AG09319 (cell line): ENCODE data around the gene DNAJA3.

ENCODE experiments used
- DNase-seq: peaks from one replicate; pipeline ENCODE4 v3.0.0-alpha.2; 2010; ENCODE audit warnings: low read depth; ENCODE audit errors: extremely low read depth
- TF ChIP-seq, protein P1 (sequence below): IDR thresholded peaks from 2 replicates; pipeline ENCODE4 v1.5.1; 2011; ENCODE audit warnings: low read depth, mild to moderate bottlenecking, inconsistent platforms, low read length, moderate library complexity

DNAJA3 gene

DNA sequence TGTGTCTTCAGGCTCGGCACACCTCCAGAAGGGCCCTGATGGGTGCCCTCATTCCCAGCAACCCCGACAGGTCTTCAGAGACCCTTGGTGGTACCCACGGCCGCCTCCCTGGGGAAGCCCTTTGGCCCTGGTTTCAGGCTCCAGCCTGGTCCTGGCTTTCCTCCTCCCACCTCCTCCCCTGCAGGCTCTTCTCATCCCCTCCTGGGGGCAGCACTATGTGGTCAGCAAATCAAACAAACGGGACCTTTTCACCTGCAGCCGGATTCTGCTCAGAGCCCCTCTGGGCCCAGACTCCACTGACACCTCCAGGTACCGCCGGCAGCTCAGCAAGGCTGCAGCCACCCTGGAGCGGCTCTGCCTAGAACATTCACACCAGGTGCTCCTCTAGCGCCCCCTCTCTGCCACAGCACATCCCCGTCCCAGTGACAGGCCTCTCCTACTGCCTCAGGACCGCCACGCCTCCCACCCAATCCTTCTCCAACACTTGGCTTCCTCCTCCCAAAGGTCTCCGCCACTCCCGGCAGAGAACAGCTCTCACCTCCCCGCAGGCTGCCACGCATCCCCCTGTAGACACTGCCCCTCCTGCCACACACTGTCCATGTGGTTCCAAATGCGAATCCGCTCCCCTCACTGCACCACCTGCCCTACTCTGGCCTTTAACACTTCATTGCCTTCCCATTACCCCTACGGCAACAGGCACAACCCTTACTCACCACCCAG is 21.3 kb upstream of the DNAJA3 start:
- TF ChIP-seq, protein P1, sequence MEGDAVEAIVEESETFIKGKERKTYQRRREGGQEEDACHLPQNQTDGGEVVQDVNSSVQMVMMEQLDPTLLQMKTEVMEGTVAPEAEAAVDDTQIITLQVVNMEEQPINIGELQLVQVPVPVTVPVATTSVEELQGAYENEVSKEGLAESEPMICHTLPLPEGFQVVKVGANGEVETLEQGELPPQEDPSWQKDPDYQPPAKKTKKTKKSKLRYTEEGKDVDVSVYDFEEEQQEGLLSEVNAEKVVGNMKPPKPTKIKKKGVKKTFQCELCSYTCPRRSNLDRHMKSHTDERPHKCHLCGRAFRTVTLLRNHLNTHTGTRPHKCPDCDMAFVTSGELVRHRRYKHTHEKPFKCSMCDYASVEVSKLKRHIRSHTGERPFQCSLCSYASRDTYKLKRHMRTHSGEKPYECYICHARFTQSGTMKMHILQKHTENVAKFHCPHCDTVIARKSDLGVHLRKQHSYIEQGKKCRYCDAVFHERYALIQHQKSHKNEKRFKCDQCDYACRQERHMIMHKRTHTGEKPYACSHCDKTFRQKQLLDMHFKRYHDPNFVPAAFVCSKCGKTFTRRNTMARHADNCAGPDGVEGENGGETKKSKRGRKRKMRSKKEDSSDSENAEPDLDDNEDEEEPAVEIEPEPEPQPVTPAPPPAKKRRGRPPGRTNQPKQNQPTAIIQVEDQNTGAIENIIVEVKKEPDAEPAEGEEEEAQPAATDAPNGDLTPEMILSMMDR = peak; percentile 73
- DNase-seq = no peak

DNA sequence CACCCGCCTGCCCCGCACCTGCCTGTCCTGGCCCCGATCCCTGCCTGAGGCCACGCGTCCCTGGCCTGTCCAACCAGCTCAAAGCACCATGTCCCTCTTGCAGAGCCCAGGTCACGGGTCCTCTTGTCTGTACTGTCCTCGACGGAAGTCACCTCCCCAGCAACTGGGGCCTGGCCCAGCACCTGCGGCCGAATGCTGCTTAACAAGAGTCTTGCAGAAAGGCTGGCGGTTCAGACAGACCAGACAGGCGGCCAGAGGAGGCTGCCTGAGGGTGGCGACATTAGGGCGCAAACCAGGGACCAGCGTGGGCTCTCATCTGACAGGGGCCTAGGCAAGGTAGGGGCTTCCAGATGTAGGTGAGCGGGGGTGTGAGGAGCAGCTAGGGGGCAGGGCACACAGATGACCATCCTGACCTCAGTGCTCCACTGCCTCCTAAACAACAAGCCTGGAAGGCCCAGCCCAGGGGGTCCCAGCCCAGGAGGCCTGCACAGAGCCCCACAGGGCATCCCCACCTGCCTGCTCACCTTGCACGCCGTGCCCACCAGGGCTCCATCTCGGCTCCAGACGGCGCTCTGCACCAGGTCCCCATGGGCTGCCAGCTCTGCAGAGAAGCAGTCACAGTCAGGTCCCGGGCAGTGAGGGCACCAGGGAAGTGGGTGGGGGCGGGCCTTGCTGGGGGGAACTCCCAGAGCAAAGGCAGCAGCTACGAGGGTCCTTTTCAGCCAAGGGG is 20.5 kb upstream of the DNAJA3 start:
- no peak for DNase-seq

DNA sequence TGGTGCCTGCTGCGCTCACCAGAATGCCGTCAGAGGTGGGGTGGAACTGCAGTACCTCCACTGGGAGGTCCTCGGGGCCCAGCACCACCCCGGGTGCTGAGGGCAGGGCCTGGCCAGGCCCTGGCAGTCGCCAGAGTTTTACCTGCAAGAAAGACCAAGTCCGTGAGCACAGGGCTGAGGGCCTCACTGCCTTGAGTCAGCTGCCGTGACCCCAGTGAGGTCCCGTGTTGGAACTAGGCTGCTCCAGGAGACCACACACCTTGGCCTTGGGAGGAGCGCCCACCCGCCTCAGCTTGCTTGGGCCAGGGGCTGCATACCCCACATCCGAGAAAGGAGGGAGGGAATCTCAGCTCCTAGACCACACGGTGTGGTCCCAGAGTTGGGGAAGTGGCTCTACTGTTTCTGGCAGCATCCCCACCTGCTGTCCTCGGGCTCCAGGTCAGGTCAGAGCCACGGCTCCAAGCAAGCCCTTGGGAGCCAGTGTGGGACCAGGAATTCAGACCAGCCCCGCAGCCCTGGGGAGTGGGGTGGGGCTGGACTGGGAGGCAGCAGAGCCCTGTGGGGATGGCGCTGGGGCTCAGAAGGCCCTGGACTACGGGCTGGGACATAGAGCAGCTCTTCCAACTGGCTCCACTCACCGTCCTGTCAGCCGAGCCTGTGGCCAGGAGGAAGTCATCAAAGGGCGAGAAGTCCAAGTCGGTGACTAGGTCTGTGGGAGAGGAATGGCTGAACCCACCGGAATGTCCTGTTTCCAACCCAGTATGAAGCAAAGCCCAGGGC is 17.9 kb upstream of the DNAJA3 start:
- TF ChIP-seq, protein P1 = no peak
- no peak for DNase-seq

More for the DNA sequence above, 20.5 kb upstream of the DNAJA3 start:
- TF ChIP-seq, protein P1 = no peak

DNA sequence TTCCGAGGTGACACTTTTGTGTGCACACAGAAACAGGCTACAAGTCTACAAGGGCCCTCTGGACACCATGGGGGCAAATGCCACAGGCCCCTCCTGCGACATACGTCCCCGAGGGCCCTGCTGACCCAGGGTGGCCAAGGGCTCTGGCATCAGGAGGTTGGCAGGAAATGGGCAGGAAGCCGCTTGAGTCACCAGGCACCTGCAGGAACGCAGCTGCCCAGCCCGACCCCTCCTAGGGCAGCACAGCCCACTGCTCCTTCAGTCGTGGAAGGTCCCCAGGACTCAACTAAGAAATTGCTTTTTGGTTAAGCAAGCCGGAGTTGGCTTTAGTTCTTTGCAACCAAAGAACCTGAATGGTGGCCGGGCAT is 17.4 kb upstream of the DNAJA3 start:
- no peak for DNase-seq
- TF ChIP-seq, protein P1 = no peak

DNA sequence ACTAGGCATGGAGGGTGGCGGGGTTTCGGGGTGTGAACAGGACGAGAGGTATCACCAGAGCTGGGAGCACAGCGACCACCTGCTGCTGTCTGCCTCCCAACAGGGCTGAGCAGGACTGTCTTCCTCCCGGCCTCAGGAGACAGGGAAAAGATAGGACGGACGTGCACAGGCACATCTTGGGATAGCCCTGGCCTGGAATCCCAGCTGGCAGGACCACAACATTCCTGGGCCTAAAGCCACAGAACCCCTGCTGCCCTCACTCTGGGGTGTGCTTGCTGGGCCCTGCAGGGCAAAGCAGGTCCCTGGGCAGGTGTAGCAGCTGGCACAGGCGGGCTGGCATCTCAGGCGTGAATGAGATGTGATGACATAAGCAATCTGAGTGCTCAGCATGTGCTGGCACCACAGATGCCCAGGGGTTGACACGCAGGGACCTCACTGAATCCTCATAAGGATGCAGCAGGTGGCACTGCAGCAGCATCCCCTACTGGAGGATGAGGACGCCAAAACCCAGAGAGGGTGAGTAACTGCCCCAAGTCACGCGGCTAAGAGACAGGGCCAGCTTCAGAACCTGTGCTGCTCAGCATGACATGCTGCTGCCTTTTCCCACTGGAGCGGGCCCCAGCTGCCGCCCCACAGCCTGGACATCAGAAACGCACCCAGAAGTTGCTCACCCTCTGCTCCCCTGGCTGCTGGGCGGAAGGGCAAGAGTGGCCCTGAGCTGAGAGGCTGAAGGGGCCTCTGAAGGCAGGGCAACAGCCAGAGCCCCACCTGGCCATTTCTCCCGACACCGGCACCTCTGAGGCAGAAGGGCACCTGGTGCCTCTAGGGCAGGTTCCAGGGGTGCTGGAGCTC is 16.4 kb upstream of the DNAJA3 start:
- TF ChIP-seq, protein P1 = no peak
- DNase-seq = no peak

DNA sequence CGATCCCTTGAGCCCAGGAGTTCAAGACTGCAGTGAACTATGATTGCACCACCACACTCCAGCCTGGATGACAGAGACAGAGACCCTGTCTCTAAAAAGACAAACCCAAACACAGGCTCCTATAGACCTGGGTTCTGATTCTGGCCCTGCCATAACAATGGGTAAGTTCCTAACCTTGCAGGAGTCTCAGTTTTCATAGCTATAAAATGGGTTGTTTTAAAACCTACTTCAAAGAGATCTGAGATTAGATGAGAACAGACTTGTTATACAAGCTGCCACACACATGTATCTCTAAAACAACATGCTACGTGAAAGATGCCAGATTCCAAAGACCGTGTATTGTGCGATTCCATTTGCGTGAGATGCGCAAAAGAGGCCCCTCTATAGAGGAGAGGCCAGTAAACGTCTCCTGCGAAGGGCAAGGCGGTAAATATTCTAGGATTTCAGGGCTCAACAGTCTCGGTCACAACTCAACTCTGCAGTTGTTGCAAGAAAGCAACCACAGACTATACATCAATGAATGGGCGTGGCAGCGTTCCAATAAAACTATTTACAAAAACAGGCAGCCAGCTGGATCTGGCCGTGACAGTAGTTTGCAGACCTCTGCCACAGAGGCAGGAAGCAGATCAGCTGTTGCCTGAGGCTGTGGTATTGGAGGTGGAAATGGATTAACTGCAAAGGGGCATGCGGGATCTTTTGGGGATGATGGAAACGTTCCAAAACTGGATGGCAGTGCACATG is 15.2 kb upstream of the DNAJA3 start:
- peak; percentile 78 for DNase-seq
- TF ChIP-seq, protein P1 = no peak
